HCT116 (cell line): ENCODE measurements around the gene DGKG. TPM values are rescaled to one million over a fixed set of nuclear protein-coding genes. Genes with fewer than 3 reads are reported as not detected.

Experiments used
- ATAC-seq: fragments of 200-7000 bp; cut with Tn5 transposase; 2 replicates; pipeline ENCODE4 v1.9.1; 2020; ENCODE audit warnings: mild to moderate bottlenecking, moderate library complexity
- BruUV-seq: library from RNA; stranded (reverse); fragments of 400-500 nt; replicated peaks from 2 replicates; lab custom pipeline; 2021; lab: Mats Ljungman, UMichigan
- CTCF ChIA-PET: fragments of 300-600 bp; sonication (Branson Sonifier 250); formaldehyde crosslinking; loops from one replicate; lab custom pipeline; 2021; ENCODE audit warnings: antibody characterized with exemption; lab: Charles Lee
- POLR2A ChIA-PET: fragments of 300-600, 350-600 bp; sonication (Branson Sonifier 250); formaldehyde crosslinking; loops from one replicate; lab custom pipeline; 2021; ENCODE audit warnings: antibody characterized with exemption; lab: Charles Lee
- RAD21 ChIA-PET, 2 experiments: fragments of 300-600 bp; sonication (Branson Sonifier 250); formaldehyde crosslinking; loops; one replicate each; lab custom pipeline; 2023; ENCODE audit warnings: low total read pairs in 2 of 2; ENCODE audit not compliant: uncharacterized antibody in 2 of 2, unreplicated experiment in 2 of 2, low non-redundant PET in 1 of 2; lab: Charles Lee
- DNase-seq: peaks from one replicate; pipeline ENCODE4 v3.0.0-alpha.2; 2010; ENCODE audit warnings: low read depth, low spot score
- H2AFZ ChIP-seq: fragments of 200-600 bp; shearing (Covaris generic), sonication (generic); 2 replicates; pipeline ENCODE4 v1.6.1; 2017; ENCODE audit warnings: low read depth, mixed run types, mixed read lengths, antibody characterized with exemption, low read length; ENCODE audit not compliant: poor library complexity, severe bottlenecking
- H3K27ac ChIP-seq: 2 replicates; pipeline ENCODE4 v1.5.1; 2012; ENCODE audit warnings: low read depth, low read length
- H3K27me3 ChIP-seq: fragments of 200-600 bp; sonication (generic); 2 replicates; pipeline ENCODE4 v1.6.1; 2016; ENCODE audit warnings: mixed run types, low read length, mixed read lengths; ENCODE audit not compliant: insufficient read depth
- H3K36me3 ChIP-seq, 2 experiments: fragments of 200-500 bp in 1 of 2; fragments of 200-600 bp in 1 of 2; sonication (Bioruptor generic) in 1 of 2; sonication (generic) in 1 of 2; 2 replicates each; pipeline versions ENCODE4 v1.5.1 to v1.6.1; 2014 to 2016; ENCODE audit warnings: low read length in 2 of 2, inconsistent platforms in 1 of 2, mixed read lengths in 1 of 2, mixed run types in 1 of 2; ENCODE audit not compliant: insufficient read depth in 2 of 2, control insufficient read depth in 1 of 2
- H3K4me1 ChIP-seq, 2 experiments: fragments of 200-600 bp in 1 of 2; sonication (generic) in 1 of 2; 2 replicates each; pipeline versions ENCODE4 v1.5.1 to v1.6.1; 2012 to 2017; ENCODE audit warnings: low read length in 2 of 2, inconsistent platforms in 1 of 2, mild to moderate bottlenecking in 1 of 2, mixed read lengths in 1 of 2, mixed run types in 1 of 2, moderate library complexity in 1 of 2; ENCODE audit not compliant: insufficient read depth in 2 of 2, control insufficient read depth in 1 of 2
- H3K4me2 ChIP-seq: fragments of 200-600 bp; sonication (generic); 2 replicates; pipeline ENCODE4 v1.6.1; 2017; ENCODE audit warnings: mixed run types, low read length, mixed read lengths
- H3K4me3 ChIP-seq, 2 experiments: fragments of 200-600 bp in 1 of 2; sonication (generic) in 1 of 2; replicated peaks in 1 of 2; 2 replicates each; pipeline ENCODE4 v1.5.1; 2011 to 2016; ENCODE audit warnings: low read length in 2 of 2, control low read depth in 1 of 2, low read depth in 1 of 2, mild to moderate bottlenecking in 1 of 2, mixed read lengths in 1 of 2, mixed run types in 1 of 2
- H3K79me2 ChIP-seq: fragments of 200-600 bp; sonication (generic); 2 replicates; pipeline ENCODE4 v1.6.1; 2017; ENCODE audit warnings: mild to moderate bottlenecking, mixed run types, low read length, moderate library complexity, mixed read lengths; ENCODE audit not compliant: insufficient read depth
- H3K9ac ChIP-seq: fragments of 200-600 bp; sonication (generic); 2 replicates; pipeline ENCODE4 v1.6.1; 2016; ENCODE audit warnings: low read length, mixed read lengths
- H3K9me2 ChIP-seq: fragments of 200-600 bp; sonication (generic), shearing (Covaris generic); 2 replicates; pipeline ENCODE4 v1.6.1; 2017; ENCODE audit warnings: mixed run types, mild to moderate bottlenecking, moderate library complexity; ENCODE audit not compliant: insufficient read depth
- H3K9me3 ChIP-seq, 2 experiments: fragments of 200-500 bp in 1 of 2; fragments of 200-600 bp in 1 of 2; sonication (Bioruptor generic) in 1 of 2; sonication (generic) in 1 of 2; 2 replicates each; pipeline ENCODE4 v1.6.1; 2014 to 2017; ENCODE audit warnings: low read length in 2 of 2, mixed read lengths in 2 of 2, inconsistent platforms in 1 of 2, low read depth in 1 of 2, mild to moderate bottlenecking in 1 of 2, mixed run types in 1 of 2, moderate library complexity in 1 of 2; ENCODE audit not compliant: control insufficient read depth in 1 of 2, insufficient read depth in 1 of 2
- H4K20me1 ChIP-seq: fragments of 200-600 bp; sonication (generic), shearing (Covaris generic); 2 replicates; pipeline ENCODE4 v1.6.1; 2017; ENCODE audit warnings: mixed run types, mild to moderate bottlenecking, moderate library complexity; ENCODE audit not compliant: insufficient read depth
- CEBPB ChIP-seq: IDR thresholded peaks from 2 replicates; pipeline ENCODE4 v1.6.1; 2012; ENCODE audit warnings: low read depth
- EGR1 ChIP-seq: IDR thresholded peaks from 2 replicates; pipeline ENCODE4 v1.6.1; 2012; ENCODE audit warnings: low read depth
- ELF1 ChIP-seq: IDR thresholded peaks from 2 replicates; pipeline ENCODE4 v1.6.1; 2012; ENCODE audit warnings: low read depth, borderline replicate concordance
- FOSL1 ChIP-seq: IDR thresholded peaks from 2 replicates; pipeline ENCODE4 v1.6.1; 2012; ENCODE audit warnings: low read depth
- POLR2A ChIP-seq: IDR thresholded peaks from 2 replicates; pipeline ENCODE4 v1.7.0; 2011; ENCODE audit warnings: borderline replicate concordance; ENCODE audit not compliant: insufficient read depth, insufficient read length; ENCODE audit errors: extremely low read depth
- POLR2AphosphoS5 ChIP-seq: IDR thresholded peaks from 2 replicates; pipeline ENCODE4 v1.6.1; 2011; ENCODE audit warnings: mild to moderate bottlenecking, low read depth, low read length, moderate library complexity
- RAD21 ChIP-seq: IDR thresholded peaks from 2 replicates; pipeline ENCODE4 v1.6.1; 2012; ENCODE audit warnings: low read depth, mild to moderate bottlenecking
- SIN3A ChIP-seq: IDR thresholded peaks from 2 replicates; pipeline ENCODE4 v1.6.1; 2012; ENCODE audit warnings: low read depth
- SP1 ChIP-seq: IDR thresholded peaks from 2 replicates; pipeline ENCODE4 v1.6.1; 2012; ENCODE audit warnings: low read depth
- SRF ChIP-seq: IDR thresholded peaks from 2 replicates; pipeline ENCODE4 v1.6.1; 2012; ENCODE audit warnings: low read depth
- ZFX ChIP-seq: fragments of 450-650 bp; IDR thresholded peaks from 2 replicates; pipeline ENCODE4 v1.6.1; 2017
- ZNF274 ChIP-seq: fragments of 200-500 bp; sonication (Bioruptor generic); IDR thresholded peaks from 2 replicates; pipeline ENCODE4 v1.6.1; 2014; ENCODE audit warnings: mild to moderate bottlenecking, low read depth, low read length, inconsistent platforms
- intact Hi-C: fragments of 100-400 bp; cut with micrococcal nuclease; formaldehyde crosslinking; loops from 2 replicates; pipeline ENCODE4 v1.10.0; 2022
- total RNA-seq: library from RNA; stranded (reverse); gene quantifications from one replicate; pipeline ENCODE4 v1.2.1, GENCODE V29; 2021; ENCODE audit not compliant: unreplicated experiment
- TF ChIP-seq, protein P1 (sequence below): IDR thresholded peaks from 2 replicates; pipeline ENCODE4 v1.6.1; 2012
- TF ChIP-seq, protein P2 (sequence below): IDR thresholded peaks from 2 replicates; pipeline ENCODE4 v1.6.1; 2012
- TF ChIP-seq, protein P3 (sequence below), 3 experiments: fragments of 200-600 bp in 1 of 3; sonication (generic) in 1 of 3; IDR thresholded peaks in 2 of 3; conservative IDR thresholded peaks in 1 of 3; 2 replicates each; pipeline ENCODE4 v1.5.1; 2012 to 2017; ENCODE audit warnings: low read depth in 2 of 3, low read length in 2 of 3, antibody characterized with exemption in 1 of 3, borderline replicate concordance in 1 of 3, control low read depth in 1 of 3, mild to moderate bottlenecking in 1 of 3, mixed read lengths in 1 of 3, mixed run types in 1 of 3, moderate library complexity in 1 of 3; ENCODE audit not compliant: insufficient read depth in 1 of 3

Gene DGKG
- total RNA-seq, 1 experiment from 2014 or later: 4.8 TPM

DNA sequence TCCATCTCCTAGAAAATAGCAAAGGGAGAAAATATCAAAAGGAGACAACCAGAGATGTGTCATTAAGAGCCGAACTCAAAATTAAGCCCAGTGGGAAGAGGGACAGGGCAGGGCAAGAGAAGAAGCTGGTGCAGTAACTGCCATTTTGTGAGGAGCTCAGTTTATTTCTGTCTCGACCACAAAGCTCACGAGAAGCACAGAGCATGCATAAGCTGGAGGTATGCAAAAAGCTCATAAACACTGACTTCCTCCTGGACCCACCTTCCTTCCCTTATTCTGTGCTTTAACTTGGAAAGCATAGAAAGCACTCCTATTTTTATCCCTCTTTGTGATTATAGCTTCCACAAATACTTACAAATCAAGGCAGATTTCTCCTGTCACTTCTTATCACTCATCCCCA, 81.3 kb downstream of the DGKG start:
- H3K4me2 ChIP-seq: no peak overlapping the region
- BruUV-seq: no TSS peak
- no peaks in the 10 kb centered on the region for H3K36me3 ChIP-seq
- DNase-seq (no peak), ATAC-seq (no peak)
- H3K27ac ChIP-seq: no peak overlapping the region
- CTCF ChIA-PET: interaction anchor here (1.0 to 1.2 kb wide), 2 partner anchors 297 to 338 kb away, joined by 3 to 4 read pairs; no protein-coding TSS in a partner anchor
- peaks cover 0 to 5% of the 10 kb centered on the region in 2 experiments; a peak in 1 of 4 replicates for H3K4me1 ChIP-seq
- RAD21 ChIA-PET: no interaction called here
- H3K9ac ChIP-seq: no peak overlapping the region
- no peaks in the 10 kb centered on the region for H3K27me3 ChIP-seq
- TF ChIP-seq ZFX: no peak
- TF ChIP-seq FOSL1: no peak
- TF ChIP-seq SRF: no peak
- TF ChIP-seq, protein P1, sequence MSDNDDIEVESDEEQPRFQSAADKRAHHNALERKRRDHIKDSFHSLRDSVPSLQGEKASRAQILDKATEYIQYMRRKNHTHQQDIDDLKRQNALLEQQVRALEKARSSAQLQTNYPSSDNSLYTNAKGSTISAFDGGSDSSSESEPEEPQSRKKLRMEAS: no peak
- TF ChIP-seq POLR2A: no peak
- no peak for TF ChIP-seq ELF1
- TF ChIP-seq RAD21: no peak
- TF ChIP-seq, protein P2, sequence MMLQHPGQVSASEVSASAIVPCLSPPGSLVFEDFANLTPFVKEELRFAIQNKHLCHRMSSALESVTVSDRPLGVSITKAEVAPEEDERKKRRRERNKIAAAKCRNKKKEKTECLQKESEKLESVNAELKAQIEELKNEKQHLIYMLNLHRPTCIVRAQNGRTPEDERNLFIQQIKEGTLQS: no peak
- TF ChIP-seq CEBPB: no peak
- no peak for TF ChIP-seq SIN3A
- no peak for TF ChIP-seq ZNF274
- no peak for TF ChIP-seq EGR1
- no peak for TF ChIP-seq SP1
- no peak for TF ChIP-seq POLR2AphosphoS5
- TF ChIP-seq, protein P3, sequence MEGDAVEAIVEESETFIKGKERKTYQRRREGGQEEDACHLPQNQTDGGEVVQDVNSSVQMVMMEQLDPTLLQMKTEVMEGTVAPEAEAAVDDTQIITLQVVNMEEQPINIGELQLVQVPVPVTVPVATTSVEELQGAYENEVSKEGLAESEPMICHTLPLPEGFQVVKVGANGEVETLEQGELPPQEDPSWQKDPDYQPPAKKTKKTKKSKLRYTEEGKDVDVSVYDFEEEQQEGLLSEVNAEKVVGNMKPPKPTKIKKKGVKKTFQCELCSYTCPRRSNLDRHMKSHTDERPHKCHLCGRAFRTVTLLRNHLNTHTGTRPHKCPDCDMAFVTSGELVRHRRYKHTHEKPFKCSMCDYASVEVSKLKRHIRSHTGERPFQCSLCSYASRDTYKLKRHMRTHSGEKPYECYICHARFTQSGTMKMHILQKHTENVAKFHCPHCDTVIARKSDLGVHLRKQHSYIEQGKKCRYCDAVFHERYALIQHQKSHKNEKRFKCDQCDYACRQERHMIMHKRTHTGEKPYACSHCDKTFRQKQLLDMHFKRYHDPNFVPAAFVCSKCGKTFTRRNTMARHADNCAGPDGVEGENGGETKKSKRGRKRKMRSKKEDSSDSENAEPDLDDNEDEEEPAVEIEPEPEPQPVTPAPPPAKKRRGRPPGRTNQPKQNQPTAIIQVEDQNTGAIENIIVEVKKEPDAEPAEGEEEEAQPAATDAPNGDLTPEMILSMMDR (IDR thresholded peaks at IDR 0.05 in 2 of 3, conservative IDR thresholded peaks at IDR 0.05 in 1 of 3; ENCODE audit: borderline replicate concordance in 1 of 3, insufficient read depth in 1 of 3, low read depth in 2 of 3, low read length in 2 of 3): no peak
- TF ChIP-seq, all 23 proteins: peak for 0
- intact Hi-C loops: no loop called here
- H3K9me3 ChIP-seq: no peaks in the 10 kb centered on the region
- H3K79me2 ChIP-seq: no peaks in the 10 kb centered on the region
- no peaks in the 10 kb centered on the region for H3K9me2 ChIP-seq
- POLR2A ChIA-PET: no interaction called here
- H3K4me3 ChIP-seq: no peak overlapping the region
- no peak overlapping the region for H2AFZ ChIP-seq
- no peaks in the 10 kb centered on the region for H4K20me1 ChIP-seq
